Natural killer cell (primary cell): Measurements from ENCODE around the gene UBE2E3. TPM values are rescaled to one million over a fixed set of nuclear protein-coding genes. Genes with fewer than 3 reads are reported as not detected.

Experiments used
- ATAC-seq, 3 donors: fragments of 150-1000 bp in 2 of 3; fragments of 200-7000 bp in 1 of 3; cut with Tn5 transposase; 1 replicate in 1 of 3; 2 replicates in 2 of 3; pipeline ENCODE4 v1.10.0; 2021; ENCODE audit warnings: mild to moderate bottlenecking in 2 of 3, moderate library complexity in 2 of 3
- DNase-seq, 2 donors: peaks; one replicate each; pipeline versions ENCODE4 v3.0.0 to v3.0.0-alpha.2; 2013 to 2021; ENCODE audit warnings: mixed read lengths in 1 of 2
- H3K27ac ChIP-seq: one replicate; pipeline ENCODE4 v1.5.1; 2013; ENCODE audit warnings: mild to moderate bottlenecking, low read length
- H3K27me3 ChIP-seq: one replicate; pipeline ENCODE4 v1.6.1; 2013; ENCODE audit warnings: low read length; ENCODE audit not compliant: control insufficient read depth, insufficient read depth
- H3K36me3 ChIP-seq: one replicate; pipeline ENCODE4 v1.6.1; 2013; ENCODE audit warnings: low read length; ENCODE audit not compliant: control insufficient read depth, insufficient read depth
- H3K4me1 ChIP-seq: one replicate; pipeline ENCODE4 v1.6.1; 2013; ENCODE audit warnings: low read length; ENCODE audit not compliant: control insufficient read depth, insufficient read depth
- H3K4me3 ChIP-seq: one replicate; pipeline ENCODE4 v1.5.1; 2013; ENCODE audit warnings: low read length
- H3K9me3 ChIP-seq: one replicate; pipeline ENCODE4 v1.6.1; 2013; ENCODE audit warnings: low read length; ENCODE audit not compliant: control insufficient read depth, insufficient read depth
- H3K27ac Mint-ChIP-seq, 2 donors: one replicate each; pipeline ENCODE4 v1.8.0; 2022; ENCODE audit warnings: mild to moderate bottlenecking in 2 of 2, mixed read lengths in 2 of 2, moderate library complexity in 1 of 2
- H3K27me3 Mint-ChIP-seq, 2 donors: one replicate each; pipeline ENCODE4 v1.8.0; 2022; ENCODE audit warnings: low read depth in 2 of 2, mixed read lengths in 2 of 2
- H3K36me3 Mint-ChIP-seq: one replicate; pipeline ENCODE4 v1.8.0; 2022; ENCODE audit warnings: mixed read lengths
- H3K4me1 Mint-ChIP-seq, 2 donors: one replicate each; pipeline ENCODE4 v1.8.0; 2022; ENCODE audit warnings: mixed read lengths in 2 of 2
- H3K4me3 Mint-ChIP-seq: one replicate; pipeline ENCODE4 v1.8.0; 2022; ENCODE audit warnings: mild to moderate bottlenecking, moderate library complexity, mixed read lengths
- H3K9me3 Mint-ChIP-seq, 2 donors: one replicate each; pipeline ENCODE4 v1.8.0; 2022; ENCODE audit warnings: mixed read lengths in 2 of 2
- WGBS: methylation state at CpG from one replicate; pipeline ENCODE4 v1.1.7; 2013; ENCODE audit warnings: missing lambda C conversion rate; ENCODE audit not compliant: insufficient coverage; 5-methylcytosine and 5-hydroxymethylcytosine counted together
- intact Hi-C: fragments of 100-400 bp; cut with micrococcal nuclease; formaldehyde crosslinking; loops from one replicate; pipeline ENCODE4 v1.14.2; 2022
- total RNA-seq, 4 donors: library from RNA; stranded (reverse); fragments of 120-200 nt in 1 of 4; gene quantifications; one replicate each; pipeline versions ENCODE4 v1.2.3 to v1.2.4, GENCODE V29; 2013 to 2022
- TF ChIP-seq, protein P1 (sequence below): fragments of 200-600 bp; IDR thresholded peaks from one replicate; pipeline ENCODE4 v1.8.0; 2022; ENCODE audit warnings: antibody characterized with exemption

Gene UBE2E3
- total RNA-seq, 3 donors from 2014 or later (not counting 1 experiment from before 2014, with no cell fraction given) = 48.5 to 59.3 (median 52.6) TPM

DNA sequence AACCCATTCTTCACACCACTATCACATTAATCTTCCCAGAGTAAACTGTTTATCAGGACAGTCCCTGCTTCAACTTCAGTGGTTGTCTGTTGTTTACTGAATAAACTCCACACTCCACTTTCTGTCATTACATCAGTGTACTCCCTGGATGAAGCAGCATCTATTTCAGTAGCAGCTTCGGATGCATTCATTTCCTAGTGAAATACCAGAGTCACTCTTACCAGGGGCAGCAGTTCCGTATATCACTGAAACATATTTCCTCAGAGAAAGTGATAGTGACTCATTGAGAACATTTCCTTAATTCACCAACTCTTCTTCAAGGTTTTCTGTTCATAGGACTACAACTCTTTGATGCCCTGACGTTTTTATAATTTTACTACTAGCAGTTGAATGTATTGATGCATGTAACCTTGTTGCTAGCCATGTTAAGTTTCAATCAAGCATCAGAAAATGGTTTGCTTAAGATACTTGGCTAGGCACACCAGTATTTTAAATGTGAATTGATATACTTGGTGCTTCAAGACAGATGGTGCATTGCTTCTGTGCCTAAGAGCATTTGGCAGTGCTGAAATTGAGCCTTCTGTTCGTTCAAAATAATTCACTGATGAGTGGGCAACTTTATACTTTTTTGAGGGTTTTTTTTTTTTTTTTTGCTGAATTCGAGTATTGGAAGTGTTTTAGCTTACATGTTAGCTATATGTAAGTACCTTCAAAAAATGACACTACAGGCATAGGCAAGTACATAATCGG is 92.3 kb downstream of the UBE2E3 start:
- Mint-ChIP-seq H3K4me3 (no peak overlapping the region), H3K4me1 (peaks cover 4 to 8% of the 10 kb centered on the region in 2 donors), H3K9me3 (no peaks in the 10 kb centered on the region), H3K36me3 (no peaks in the 10 kb centered on the region), H3K27ac (peak overlapping the region in 1 of 2 donors; percentile 59), H3K27me3 (no peaks in the 10 kb centered on the region)
- peaks cover 2% of the 10 kb centered on the region for H3K36me3 ChIP-seq
- H3K4me3 ChIP-seq = no peak overlapping the region
- no peak overlapping the region for H3K27ac ChIP-seq
- TF ChIP-seq, protein P1, sequence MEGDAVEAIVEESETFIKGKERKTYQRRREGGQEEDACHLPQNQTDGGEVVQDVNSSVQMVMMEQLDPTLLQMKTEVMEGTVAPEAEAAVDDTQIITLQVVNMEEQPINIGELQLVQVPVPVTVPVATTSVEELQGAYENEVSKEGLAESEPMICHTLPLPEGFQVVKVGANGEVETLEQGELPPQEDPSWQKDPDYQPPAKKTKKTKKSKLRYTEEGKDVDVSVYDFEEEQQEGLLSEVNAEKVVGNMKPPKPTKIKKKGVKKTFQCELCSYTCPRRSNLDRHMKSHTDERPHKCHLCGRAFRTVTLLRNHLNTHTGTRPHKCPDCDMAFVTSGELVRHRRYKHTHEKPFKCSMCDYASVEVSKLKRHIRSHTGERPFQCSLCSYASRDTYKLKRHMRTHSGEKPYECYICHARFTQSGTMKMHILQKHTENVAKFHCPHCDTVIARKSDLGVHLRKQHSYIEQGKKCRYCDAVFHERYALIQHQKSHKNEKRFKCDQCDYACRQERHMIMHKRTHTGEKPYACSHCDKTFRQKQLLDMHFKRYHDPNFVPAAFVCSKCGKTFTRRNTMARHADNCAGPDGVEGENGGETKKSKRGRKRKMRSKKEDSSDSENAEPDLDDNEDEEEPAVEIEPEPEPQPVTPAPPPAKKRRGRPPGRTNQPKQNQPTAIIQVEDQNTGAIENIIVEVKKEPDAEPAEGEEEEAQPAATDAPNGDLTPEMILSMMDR = no peak
- no peaks in the 10 kb centered on the region for H3K9me3 ChIP-seq
- intact Hi-C loops = no loop called here
- DNase-seq = no peak
- WGBS = 61% methylated on average over 4 of the region's 6 CpGs
- ATAC-seq = peak in 1 of 3 donors; percentile 40
- no peaks in the 10 kb centered on the region for H3K4me1 ChIP-seq
- H3K27me3 ChIP-seq = no peaks in the 10 kb centered on the region

DNA sequence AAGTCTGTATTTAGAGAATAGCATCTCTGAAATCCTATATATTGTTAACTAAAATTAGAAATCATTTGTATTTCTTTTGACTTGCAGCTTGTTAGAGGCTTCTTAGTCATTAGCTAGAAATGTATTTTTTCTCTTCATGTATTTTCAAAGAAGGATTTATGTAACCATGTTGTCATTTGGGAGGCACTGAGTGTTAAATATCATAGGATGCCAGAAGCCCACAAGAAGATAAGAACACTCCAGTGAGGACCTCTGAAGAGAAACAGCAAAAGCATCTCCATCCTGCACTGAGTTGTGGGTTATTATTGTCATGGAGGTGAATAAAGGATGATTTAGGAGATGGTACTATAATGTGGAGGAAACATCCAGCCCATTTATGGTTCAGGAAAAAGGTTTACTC is 93.5 kb downstream of the UBE2E3 start:
- H3K27ac Mint-ChIP-seq = no peak overlapping the region
- DNase-seq (no peak), ATAC-seq (no peak)
- no peak overlapping the region for H3K4me3 ChIP-seq
- H3K4me1 Mint-ChIP-seq = peaks cover 4 to 8% of the 10 kb centered on the region in 2 donors
- no peaks in the 10 kb centered on the region for H3K36me3 Mint-ChIP-seq
- peaks cover 2% of the 10 kb centered on the region for H3K36me3 ChIP-seq
- no peaks in the 10 kb centered on the region for H3K9me3 ChIP-seq
- H3K27me3 ChIP-seq = no peaks in the 10 kb centered on the region
- H3K4me1 ChIP-seq = no peaks in the 10 kb centered on the region
- TF ChIP-seq, protein P1 = no peak
- no peaks in the 10 kb centered on the region for H3K27me3 Mint-ChIP-seq
- no peak overlapping the region for H3K27ac ChIP-seq
- intact Hi-C loops = no loop called here
- H3K4me3 Mint-ChIP-seq = no peak overlapping the region
- no peaks in the 10 kb centered on the region for H3K9me3 Mint-ChIP-seq

DNA sequence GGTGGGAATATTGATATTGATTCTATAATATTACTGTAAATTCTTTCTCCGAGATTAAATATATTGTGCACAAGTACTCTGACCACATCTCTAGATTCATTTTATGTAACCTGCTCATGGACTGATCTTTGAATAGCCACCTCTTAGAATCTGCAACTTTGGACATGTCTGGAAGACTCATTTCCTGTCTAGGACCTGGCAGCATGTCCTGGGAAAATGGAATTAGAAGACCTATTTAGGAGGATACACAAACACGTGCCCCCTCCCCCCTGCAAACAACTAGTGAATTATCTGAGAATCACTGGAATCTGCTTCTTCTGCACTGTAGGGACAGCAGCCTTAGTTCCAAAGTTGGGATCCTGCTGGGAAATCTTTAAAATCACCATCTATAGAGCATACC is 94.1 kb downstream of the UBE2E3 start:
- intact Hi-C loops = no loop called here
- 89% methylated on average over 2 of the region's 2 CpGs for WGBS

More for the DNA sequence above, 94.1 kb downstream of the UBE2E3 start:
- H3K9me3 ChIP-seq = no peaks in the 10 kb centered on the region
- H3K27ac ChIP-seq = no peak overlapping the region
- no peak overlapping the region for H3K27ac Mint-ChIP-seq
- DNase-seq (no peak), ATAC-seq (no peak)
- TF ChIP-seq, protein P1 = no peak
- no peaks in the 10 kb centered on the region for H3K9me3 Mint-ChIP-seq
- H3K36me3 ChIP-seq = peaks cover 2% of the 10 kb centered on the region
- no peaks in the 10 kb centered on the region for H3K36me3 Mint-ChIP-seq
- H3K4me1 ChIP-seq = no peaks in the 10 kb centered on the region
- H3K27me3 Mint-ChIP-seq = no peaks in the 10 kb centered on the region
- no peak overlapping the region for H3K4me3 Mint-ChIP-seq
- H3K4me1 Mint-ChIP-seq = peaks cover 4 to 8% of the 10 kb centered on the region in 2 donors
- H3K27me3 ChIP-seq = no peaks in the 10 kb centered on the region
- no peak overlapping the region for H3K4me3 ChIP-seq
